HEK293T (cell line): Measurements from ENCODE around the gene IGFL3.

Source experiments
- CTCF ChIA-PET: fragments of 350-600 bp; formaldehyde crosslinking; extraction: SDS; loops from one replicate; lab custom pipeline; 2021; ENCODE audit warnings: antibody characterized with exemption, inconsistent platforms; lab: Yijun Ruan, JAX
- POLR2A ChIA-PET: fragments of 350-600 bp; formaldehyde crosslinking; extraction: SDS; loops from one replicate; lab custom pipeline; 2020; ENCODE audit warnings: antibody characterized with exemption, inconsistent platforms; lab: Yijun Ruan, JAX
- DNase-seq: peaks from one replicate; pipeline ENCODE4 v3.0.0; 2012; ENCODE audit warnings: mixed read lengths; ENCODE audit errors: extremely low spot score
- ARNT ChIP-seq: fragments of 450-650 bp; IDR thresholded peaks from 2 replicates; pipeline ENCODE4 v1.6.1; 2017; ENCODE audit warnings: mild to moderate bottlenecking
- BHLHE40 ChIP-seq: fragments of 450-650 bp; IDR thresholded peaks from 2 replicates; pipeline ENCODE4 v1.6.1; 2016; ENCODE audit warnings: mild to moderate bottlenecking, moderate library complexity, borderline replicate concordance
- CTBP1 ChIP-seq: fragments of 450-650 bp; IDR thresholded peaks from 2 replicates; pipeline ENCODE4 v1.6.1; 2016; ENCODE audit warnings: borderline replicate concordance
- ELF4 ChIP-seq: fragments of 450-650 bp; IDR thresholded peaks from 2 replicates; pipeline ENCODE4 v1.6.1; 2017; ENCODE audit warnings: antibody characterized with exemption
- FOXA1 ChIP-seq: fragments of 450-650 bp; IDR thresholded peaks from 2 replicates; pipeline ENCODE4 v1.6.1; 2016; ENCODE audit warnings: mild to moderate bottlenecking
- FOXK2 ChIP-seq: fragments of 450-650 bp; IDR thresholded peaks from 2 replicates; pipeline ENCODE4 v1.6.1; 2016; ENCODE audit warnings: mild to moderate bottlenecking
- FOXM1 ChIP-seq: fragments of 450-650 bp; IDR thresholded peaks from 2 replicates; pipeline ENCODE4 v1.6.1; 2017; ENCODE audit warnings: mild to moderate bottlenecking, borderline replicate concordance
- HDGF ChIP-seq: fragments of 450-650 bp; IDR thresholded peaks from 2 replicates; pipeline ENCODE4 v1.6.1; 2017; ENCODE audit warnings: antibody characterized with exemption, borderline replicate concordance
- L3MBTL2 ChIP-seq: fragments of 450-650 bp; conservative IDR thresholded peaks from 2 replicates; pipeline ENCODE4 v1.6.1; 2016; ENCODE audit warnings: mild to moderate bottlenecking
- LEF1 ChIP-seq: fragments of 450-650 bp; IDR thresholded peaks from 2 replicates; pipeline ENCODE4 v1.6.1; 2017; ENCODE audit warnings: mild to moderate bottlenecking, borderline replicate concordance
- NFRKB ChIP-seq: fragments of 450-650 bp; IDR thresholded peaks from 2 replicates; pipeline ENCODE4 v1.6.1; 2016; ENCODE audit warnings: mild to moderate bottlenecking, moderate library complexity
- PKNOX1 ChIP-seq: fragments of 450-650 bp; IDR thresholded peaks from 2 replicates; pipeline ENCODE4 v1.6.1; 2016
- SP1 ChIP-seq: fragments of 450-650 bp; IDR thresholded peaks from 2 replicates; pipeline ENCODE4 v1.6.1; 2017
- SUZ12 ChIP-seq: fragments of 450-650 bp; IDR thresholded peaks from 2 replicates; pipeline ENCODE4 v1.6.1; 2016; ENCODE audit warnings: mild to moderate bottlenecking
- TARDBP ChIP-seq: fragments of 450-650 bp; IDR thresholded peaks from 2 replicates; pipeline ENCODE4 v1.6.1; 2016
- ZNF384 ChIP-seq: fragments of 450-650 bp; IDR thresholded peaks from 2 replicates; pipeline ENCODE4 v1.6.1; 2016

Gene IGFL3

GRCh38 chr19:46144756-46145155, 20.3 kb upstream of the IGFL3 start:
- CTCF ChIA-PET: no interaction called here
- no peak for DNase-seq
- POLR2A ChIA-PET: no interaction called here
- TF ChIP-seq ZNF384: no peak
- TF ChIP-seq NFRKB: no peak
- no peak for TF ChIP-seq TARDBP
- no peak for TF ChIP-seq BHLHE40
- no peak for TF ChIP-seq SP1
- TF ChIP-seq FOXK2: no peak
- TF ChIP-seq CTBP1: no peak
- no peak for TF ChIP-seq FOXM1

GRCh38 chr19:46142294-46142693, 17.8 kb upstream of the IGFL3 start:
- ChIA-PET POLR2A (no interaction called here), CTCF (no interaction called here)
- TF ChIP-seq CTBP1: no peak
- TF ChIP-seq PKNOX1: no peak
- no peak for TF ChIP-seq ELF4
- TF ChIP-seq BHLHE40: no peak
- TF ChIP-seq FOXM1: no peak
- no peak for TF ChIP-seq TARDBP
- TF ChIP-seq FOXA1: no peak
- TF ChIP-seq NFRKB: no peak
- no peak for TF ChIP-seq ZNF384
- no peak for TF ChIP-seq LEF1
- no peak for TF ChIP-seq SUZ12
- TF ChIP-seq ARNT: no peak
- no peak for TF ChIP-seq FOXK2
- no peak for TF ChIP-seq SP1
- no peak for TF ChIP-seq HDGF
- no peak for TF ChIP-seq L3MBTL2
- DNase-seq: no peak

GRCh38 chr19:46141421-46141820, 16.9 kb upstream of the IGFL3 start:
- ChIA-PET CTCF (no interaction called here), POLR2A (no interaction called here)
- no peak for DNase-seq
- no peak for TF ChIP-seq NFRKB
- no peak for TF ChIP-seq FOXK2
- no peak for TF ChIP-seq ELF4
- TF ChIP-seq CTBP1: no peak
- no peak for TF ChIP-seq LEF1
- no peak for TF ChIP-seq TARDBP
- no peak for TF ChIP-seq HDGF
- no peak for TF ChIP-seq ARNT
- no peak for TF ChIP-seq FOXM1
- no peak for TF ChIP-seq L3MBTL2
- no peak for TF ChIP-seq PKNOX1
- no peak for TF ChIP-seq BHLHE40
- no peak for TF ChIP-seq SP1
- TF ChIP-seq SUZ12: no peak
- no peak for TF ChIP-seq FOXA1
- no peak for TF ChIP-seq ZNF384

- TF ChIP-seq SUZ12: no peak
- TF ChIP-seq FOXM1: no peak
- TF ChIP-seq NFRKB: no peak
- POLR2A ChIA-PET: no interaction called here
- DNase-seq: no peak
- CTCF ChIA-PET: no interaction called here
Measured at GRCh38 chr19:46137915-46138473, 13.5 kb upstream of the IGFL3 start.

- CTCF ChIA-PET: interaction anchor here (0.6 kb wide), 1 partner anchor 214 kb away, joined by 6 read pairs; no protein-coding TSS in a partner anchor
- TF ChIP-seq ARNT (no peak), BHLHE40 (no peak), ELF4 (no peak)
- DNase-seq: no peak
- POLR2A ChIA-PET: no interaction called here
Measured at GRCh38 chr19:46134527-46134926, 10.0 kb upstream of the IGFL3 start.

- ChIA-PET CTCF (no interaction called here), POLR2A (interaction anchor here (0.7 to 1.3 kb wide), 2 partner anchors 51 to 105 kb away, joined by 3 to 4 read pairs; no protein-coding TSS in a partner anchor)
- TF ChIP-seq NFRKB (no peak), FOXM1 (no peak), ZNF384 (no peak), PKNOX1 (no peak), SP1 (no peak), TARDBP (no peak), HDGF (no peak), SUZ12 (no peak)
- DNase-seq: no peak
Measured at GRCh38 chr19:46133777-46134241, 9.3 kb upstream of the IGFL3 start.

GRCh38 chr19:46133101-46133627, 8.7 kb upstream of the IGFL3 start:
- DNase-seq: peak; percentile 34
- CTCF ChIA-PET: no interaction called here
- no peak for TF ChIP-seq FOXM1
- peak; percentile 50 for TF ChIP-seq PKNOX1
- no peak for TF ChIP-seq LEF1
- POLR2A ChIA-PET: interaction anchor here (1.0 to 1.3 kb wide), 2 partner anchors 14 to 106 kb away, joined by 4 read pairs; partner anchors contain the start of gene IGFL2
